KG1 (cell line): Measurements from ENCODE around the gene ITIH5.

Experiments
- DNase-seq: peaks from one replicate; lab custom pipeline; 2025; lab: John Stamatoyannopoulos, UW

ITIH5 gene

DNA sequence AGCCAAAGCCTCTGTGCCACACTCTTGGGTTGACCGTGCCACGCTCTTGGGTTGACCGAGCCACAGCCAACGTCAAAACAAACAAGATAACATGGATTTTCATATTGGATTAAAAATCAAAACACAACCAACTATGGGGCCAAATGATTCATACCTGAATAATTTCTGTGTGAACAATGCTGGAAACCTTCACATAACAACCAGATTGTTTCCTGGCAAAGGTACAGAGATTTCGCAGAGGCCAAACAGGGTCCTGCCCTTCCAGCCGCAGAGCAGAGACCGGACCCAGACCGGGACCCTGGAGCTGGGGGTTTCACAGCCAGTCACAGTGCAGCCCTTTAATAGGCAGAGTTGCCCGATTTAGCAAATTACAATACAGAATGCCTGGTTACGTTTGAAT lies 40.5 kb downstream of the ITIH5 start:
- no peak for DNase-seq

DNA sequence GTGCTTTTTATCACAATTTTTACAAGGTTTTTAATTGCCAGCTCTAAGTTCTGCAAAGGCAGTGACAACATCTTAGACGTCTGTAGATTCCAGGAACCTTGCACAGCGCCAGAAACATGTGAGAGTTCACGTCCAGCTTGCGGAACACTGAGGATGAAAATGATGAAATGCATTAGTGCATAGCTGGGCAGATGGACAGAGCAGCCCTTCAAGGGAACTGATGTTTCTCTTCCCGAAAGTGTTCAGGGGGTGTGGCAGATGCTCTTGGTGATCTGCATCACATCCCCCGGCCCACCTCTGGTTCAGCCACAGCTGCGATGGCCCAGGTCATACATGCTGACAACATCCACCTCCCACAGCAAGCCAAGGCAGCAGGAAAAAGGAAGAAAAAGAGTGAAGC lies 40.9 kb downstream of the ITIH5 start:
- DNase-seq = no peak

DNA sequence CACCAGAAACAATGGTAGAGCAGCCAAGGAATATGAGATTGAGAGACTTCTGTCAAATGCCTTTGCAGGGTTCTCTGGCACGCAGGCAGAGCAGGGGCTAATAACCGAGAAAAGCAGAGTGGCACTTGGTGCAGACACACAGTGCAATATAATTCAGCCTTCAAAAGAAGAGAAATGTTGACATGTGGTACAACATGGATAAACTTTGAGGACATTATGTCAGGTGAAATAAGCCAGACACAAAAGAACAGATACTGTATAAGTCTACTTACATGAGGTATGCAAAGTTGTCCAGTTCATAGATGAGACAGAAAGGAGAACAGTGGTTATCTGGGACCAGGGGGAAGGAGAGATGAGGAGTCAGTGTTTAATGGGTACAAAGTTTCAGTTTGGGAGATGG lies 41.8 kb downstream of the ITIH5 start:
- DNase-seq = no peak

DNA sequence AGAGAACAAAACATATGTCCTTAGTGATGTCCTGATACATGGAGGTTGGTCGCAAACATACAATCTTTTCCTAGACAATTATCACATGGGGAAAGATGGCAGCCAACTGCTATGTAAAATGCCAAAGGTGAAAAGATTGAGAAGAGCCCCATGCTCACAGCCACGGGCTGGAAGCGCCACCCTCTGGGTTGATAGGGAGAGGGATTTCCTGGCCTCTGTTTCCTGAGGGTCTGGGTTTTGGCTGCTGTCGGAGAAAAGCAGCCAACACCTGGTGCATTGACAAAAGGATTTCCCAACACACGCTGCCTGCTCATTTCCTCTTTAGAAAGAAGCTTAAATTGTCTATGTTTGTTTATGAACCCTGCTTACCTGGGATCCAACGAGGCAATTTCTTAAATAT lies 43.8 kb downstream of the ITIH5 start:
- DNase-seq = no peak

DNA sequence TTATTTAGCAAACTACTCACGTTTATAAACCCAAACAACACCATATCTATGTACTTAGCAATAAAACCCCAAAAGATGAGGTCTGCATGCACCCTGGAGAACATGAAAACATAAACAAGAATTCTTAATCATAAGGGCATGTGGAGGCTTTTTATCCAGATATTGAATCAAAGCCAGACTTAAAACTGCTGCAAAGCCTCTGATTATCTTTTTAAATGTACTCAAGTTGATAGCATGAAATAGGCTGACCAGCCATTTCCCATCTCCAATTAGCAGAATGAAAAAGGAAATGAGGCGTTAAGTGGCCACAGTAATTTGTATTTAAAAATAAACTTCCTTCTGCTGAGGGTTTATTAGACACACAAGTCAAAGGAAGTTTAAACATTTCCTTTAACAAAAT lies 48.3 kb downstream of the ITIH5 start:
- no peak for DNase-seq

DNA sequence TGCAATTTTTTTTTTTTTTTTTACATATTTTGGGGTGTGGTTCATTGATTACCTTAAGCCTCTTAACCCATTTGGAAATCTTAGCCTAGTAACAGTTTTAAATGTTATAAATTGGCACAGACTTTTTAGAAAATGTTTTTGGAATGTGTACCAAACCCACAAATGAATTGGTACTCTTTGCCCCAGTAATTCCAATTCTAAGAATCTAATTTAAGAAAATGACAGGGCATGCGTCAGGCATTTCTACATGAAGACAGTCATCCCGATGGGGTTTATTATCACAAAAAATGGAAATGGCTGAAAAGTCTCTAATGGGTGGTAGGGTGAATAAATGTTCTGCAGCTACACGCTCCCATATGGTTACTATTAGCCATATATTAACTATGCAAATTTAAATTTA lies 54.9 kb downstream of the ITIH5 start:
- no peak for DNase-seq

DNA sequence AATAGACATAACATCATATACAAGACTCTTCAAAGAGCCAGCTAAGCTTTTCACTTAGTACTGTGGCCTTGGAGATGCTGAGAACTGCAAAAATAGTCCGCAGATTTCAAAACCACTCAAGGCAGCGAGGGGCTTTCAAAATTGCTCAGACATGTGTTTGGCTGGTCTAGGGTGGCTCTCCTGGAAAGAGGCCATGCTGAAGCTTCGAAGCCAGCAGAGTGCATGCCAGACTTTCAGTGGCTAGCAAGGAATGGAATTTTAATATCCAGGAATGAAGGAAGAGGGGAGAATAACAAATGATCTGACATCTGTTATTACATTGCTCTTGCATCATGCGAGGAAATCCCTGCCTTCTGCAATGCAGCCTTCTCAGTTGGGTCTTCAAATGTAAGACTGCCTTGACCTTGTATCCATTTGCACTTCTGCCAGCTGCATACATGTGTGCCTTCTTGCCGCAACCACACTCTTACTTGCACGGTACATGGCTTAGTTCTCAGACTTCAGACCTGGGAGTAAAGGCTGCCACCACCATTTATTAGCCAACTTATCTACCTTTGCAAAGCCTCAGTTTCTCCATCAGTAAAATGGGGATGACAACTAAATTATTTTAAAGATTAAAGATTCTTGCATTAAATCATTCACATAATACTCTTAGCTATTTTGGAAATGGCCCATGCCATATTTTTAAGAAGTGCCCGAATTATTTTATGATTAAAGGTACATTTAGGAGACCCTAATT lies 55.9 kb downstream of the ITIH5 start:
- DNase-seq = no peak

DNA sequence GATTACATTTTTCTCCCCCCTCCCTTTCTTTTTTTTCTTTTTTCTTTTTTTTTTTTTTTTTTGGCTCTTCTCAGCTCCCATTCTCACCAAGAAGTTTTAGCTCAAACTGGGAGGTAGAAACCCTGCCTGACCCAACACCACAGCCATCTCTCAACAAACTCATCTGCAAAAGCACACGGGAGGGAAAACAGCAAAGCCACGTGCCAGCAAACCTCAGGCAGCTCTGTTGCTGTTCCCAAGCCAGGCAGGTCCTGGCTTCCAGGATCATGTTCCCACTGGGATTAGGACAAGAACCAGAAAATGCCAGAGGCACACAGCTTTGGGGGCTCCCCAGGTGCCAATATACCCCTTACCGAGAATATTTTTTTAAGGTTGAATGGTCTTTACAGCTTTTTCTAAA lies 56.7 kb downstream of the ITIH5 start:
- no peak for DNase-seq

DNA sequence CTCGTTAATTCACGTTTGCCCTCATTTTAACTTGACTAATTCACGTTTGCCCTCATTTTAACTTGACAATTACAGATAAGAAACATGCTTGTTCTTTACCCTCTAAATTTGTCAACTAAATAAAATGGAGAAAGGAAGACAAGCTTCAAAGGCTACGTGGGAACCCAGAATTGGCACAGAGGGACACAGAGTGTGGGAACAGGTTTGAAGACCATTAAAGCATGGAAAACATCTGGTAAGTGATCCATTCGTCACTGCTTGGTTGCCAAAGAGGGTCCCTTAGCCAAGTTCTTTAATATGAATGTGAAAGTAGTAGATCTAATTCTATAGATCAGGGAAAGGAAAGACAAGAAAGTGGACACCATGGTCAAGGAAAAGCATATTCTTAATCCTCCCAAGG lies 57.2 kb downstream of the ITIH5 start:
- no peak for DNase-seq

DNA sequence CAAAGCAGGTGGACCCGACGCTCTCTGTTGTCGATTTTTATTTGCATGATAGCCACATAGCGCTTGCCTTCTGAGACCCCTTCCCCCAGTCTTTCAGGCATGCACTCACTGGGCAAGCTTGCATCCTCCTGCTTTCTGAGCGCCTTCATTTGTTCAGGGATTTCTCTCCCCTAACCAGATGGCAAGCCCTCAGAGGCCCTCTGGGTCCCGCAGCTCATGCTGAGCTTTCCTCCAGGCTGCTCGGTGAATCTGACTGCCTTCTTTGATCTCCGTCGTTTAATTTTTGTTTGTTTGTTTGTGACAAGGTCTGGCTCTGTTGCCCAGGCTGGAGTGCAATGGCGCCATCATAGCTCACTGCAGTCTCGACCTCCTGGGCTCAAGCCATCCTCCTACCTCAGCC lies 58.8 kb downstream of the ITIH5 start:
- no peak for DNase-seq

DNA sequence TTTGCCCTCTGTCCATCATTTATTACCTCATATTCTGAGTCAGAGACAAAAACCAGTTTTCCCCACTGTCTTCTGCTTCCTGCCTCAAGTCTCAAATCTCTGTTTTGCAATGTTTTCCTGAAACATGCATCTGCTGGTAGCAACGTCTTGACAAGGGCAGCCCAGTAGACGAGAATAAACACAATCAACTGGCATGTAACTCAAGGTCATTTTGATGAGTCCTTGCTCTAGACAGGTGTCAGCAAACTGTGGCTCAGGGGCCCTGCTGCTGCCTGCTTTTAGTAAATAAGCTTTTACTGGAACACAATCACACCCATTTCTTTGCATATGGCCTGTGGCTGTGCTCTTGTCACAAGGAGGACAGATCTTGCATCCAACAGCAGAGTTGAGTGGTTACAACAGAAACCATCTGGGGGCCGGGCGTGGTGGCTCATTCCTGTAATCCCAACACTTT lies 59.8 kb downstream of the ITIH5 start:
- no peak for DNase-seq

DNA sequence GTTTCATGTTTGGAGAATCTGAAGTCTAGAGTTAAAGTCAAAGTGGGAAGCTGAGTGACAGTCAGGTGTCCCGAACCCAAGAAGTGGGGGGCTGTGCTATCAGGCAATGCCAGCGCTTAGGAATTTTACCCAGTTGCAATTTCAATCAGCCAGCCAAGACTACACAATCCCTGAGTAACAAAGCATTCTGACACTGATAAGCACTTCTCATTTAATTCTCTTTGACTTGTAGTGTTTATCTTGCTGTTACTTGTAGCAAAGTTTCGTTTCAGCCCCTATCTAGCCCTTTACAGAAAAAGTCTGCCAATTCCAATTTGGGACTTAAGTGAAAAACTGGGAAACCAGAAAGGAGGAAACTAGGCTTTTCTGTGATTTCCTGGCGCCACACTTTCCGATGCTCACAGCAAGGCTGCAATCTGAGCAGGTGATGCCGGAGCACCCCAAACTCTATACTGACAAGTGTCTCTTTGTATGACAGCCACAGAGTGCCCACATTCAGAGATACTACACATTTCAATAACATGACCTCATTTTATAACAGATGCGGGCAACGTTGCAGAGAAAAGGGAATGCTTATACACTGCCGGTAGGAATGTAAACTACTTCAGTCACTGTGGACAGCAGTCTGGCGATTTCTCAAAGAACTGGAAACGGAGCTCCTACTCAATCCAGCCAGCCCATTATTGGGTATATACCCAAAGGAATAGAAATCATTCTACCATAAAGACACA lies 61.0 kb downstream of the ITIH5 start:
- no peak for DNase-seq

DNA sequence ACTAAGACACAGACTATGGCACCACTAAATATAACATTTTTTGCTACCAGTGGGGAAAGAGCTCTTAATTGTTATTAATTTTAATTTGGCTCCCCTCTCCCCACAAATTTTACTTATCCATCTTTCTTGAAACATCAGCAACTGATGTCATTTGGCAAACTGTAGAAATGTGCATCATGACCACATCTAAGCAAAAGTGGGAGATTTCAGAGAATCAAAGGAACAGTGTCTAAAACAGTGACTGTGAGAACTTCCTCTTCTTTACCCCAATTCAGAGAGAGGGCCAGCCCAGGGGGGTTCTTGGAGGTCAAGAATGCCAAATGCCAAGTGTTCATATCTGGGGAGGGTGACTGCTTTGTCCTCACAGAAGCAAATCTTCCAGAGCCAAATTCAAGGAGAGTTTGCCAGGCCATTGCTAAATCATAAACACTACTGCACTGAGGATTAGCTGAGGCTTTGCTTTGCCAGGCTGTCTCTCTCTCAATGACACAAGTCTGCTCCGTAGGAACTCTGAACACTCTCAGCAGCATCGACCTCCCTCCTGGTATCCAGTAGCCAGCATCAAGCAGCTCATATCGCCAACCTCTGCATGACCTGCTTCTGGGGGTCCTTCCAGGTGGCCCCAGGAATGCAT lies 65.6 kb downstream of the ITIH5 start:
- no peak for DNase-seq

DNA sequence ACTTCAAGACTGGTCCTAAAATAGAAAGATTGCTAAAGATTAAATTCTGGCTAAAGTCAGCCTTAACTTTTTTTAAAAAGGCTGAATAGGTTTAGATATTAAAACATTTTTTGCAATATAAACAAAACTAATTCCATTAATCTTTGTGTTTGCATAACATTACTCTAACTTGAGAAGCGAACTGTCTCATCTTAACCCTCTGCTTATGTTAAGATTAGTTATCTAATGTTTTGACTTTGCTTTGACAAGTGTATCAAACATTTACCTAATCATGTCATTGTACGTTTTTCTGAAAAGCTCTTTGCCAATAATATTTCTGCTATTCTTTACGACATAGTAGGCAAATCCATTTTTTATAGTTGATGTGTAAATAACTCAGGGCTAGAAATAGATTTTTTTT lies 68.0 kb downstream of the ITIH5 start:
- DNase-seq = no peak

DNA sequence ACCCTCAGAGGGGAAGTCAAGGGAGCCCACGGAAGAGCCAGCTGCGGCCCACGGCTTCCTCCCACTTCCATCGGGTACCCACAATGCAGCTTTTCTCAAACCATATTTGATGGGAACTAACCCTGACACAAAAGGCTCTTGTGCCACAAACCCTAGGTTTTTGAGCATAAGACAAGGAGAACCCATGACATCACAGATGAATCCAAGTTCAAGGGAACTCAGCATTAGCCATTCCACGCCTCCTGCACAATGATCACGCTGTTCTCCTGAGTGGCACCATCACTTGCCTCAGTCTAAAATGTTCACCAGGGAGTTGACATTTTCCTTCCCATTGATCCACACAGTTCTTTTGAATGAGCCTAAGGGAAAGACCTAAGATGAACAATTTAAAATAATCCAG lies 70.4 kb downstream of the ITIH5 start:
- DNase-seq = no peak

DNA sequence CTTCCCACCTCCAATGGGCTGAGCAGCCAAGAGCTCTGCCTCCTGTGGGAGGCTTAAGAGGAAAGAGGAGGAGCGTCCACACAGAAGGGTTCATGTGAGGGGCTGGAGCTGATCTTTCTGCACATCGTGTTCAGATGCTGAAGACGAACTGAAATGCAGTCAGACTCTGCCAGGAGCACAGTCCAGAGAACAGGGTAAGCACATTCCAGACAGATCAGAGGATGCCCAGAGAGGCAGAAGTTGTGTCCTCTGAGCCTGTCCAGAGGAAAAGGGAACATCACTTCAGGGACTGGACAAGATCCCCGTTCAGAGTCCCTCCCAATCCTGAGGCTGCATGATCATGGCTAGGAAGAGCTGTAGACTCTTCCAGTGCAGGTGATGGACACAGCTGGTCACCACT lies 72.9 kb downstream of the ITIH5 start:
- no peak for DNase-seq

DNA sequence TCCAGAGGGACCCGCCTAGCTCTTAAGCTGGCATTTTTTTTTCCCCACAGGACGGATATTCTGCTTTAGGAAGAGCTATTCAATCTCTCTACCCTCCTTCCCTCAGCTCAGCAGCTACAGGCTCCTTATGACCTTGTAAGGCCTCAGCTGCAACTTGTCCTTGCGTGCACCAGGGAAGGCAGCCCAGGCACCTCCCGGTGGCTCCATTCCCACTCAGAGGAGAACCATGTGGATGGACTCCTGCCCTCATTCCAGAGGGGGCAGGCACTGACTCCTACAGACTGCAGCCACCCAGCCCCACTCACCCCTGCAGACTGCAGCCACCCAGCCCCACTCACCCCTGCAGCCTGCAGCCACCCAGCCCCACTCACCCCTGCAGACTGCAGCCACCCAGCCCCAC lies 73.7 kb downstream of the ITIH5 start:
- no peak for DNase-seq

DNA sequence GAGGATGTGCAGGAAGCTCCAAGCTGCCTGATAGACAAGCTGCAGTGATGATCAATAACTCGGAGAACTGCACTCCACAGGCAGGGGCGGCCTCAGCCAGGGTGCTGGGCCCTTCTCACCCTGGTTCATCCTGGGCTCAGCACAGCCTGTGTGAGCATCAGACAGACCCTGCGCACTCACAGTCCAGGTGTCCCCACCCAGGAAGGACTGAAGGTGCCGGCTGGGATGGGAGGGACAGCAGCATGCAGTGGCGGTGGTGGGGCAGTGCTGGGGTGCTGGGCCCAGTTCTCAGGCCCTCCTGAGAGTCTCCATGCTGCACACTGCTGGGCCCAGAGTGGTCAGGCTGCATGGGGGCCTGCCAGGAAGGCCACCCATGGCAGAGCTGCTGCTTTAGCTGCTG lies 74.1 kb downstream of the ITIH5 start:
- no peak for DNase-seq

DNA sequence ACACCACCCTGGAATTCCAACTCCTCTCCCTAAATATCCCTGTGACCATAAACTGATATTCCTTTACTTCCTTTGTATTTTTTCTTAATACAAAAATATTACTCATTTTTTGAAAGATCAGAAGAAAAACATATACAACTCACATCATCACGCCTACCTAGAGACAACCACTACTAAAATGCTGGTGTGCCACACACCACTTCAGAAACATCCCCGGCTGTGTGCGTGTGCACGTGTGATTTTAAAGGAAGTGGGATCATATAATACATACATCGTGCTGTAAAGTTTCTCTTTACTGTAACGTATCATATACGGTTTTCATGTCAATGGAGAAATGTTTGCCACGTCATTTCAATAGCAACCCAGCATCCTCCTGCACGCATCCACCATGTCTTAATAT lies 76.5 kb downstream of the ITIH5 start:
- no peak for DNase-seq

DNA sequence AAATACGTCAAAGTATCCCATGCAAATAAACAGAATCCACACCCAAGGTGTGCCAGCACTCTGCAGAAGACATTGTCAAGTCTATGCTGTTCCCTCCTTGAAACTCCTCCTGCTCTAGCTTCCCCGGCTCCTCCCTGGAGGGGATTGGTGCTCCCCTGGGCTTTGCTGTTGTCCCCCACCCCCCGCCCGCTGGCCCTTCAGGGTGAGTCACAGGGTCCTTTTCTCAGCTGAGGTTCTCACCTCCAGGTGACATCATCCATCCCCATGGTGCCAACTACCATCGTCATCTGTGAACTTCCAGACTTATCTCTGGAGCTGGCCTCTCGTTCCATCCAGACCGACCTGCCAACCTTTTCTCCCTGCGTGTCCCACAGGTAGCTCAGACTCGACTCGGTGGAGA lies 77.0 kb downstream of the ITIH5 start:
- DNase-seq = no peak

DNA sequence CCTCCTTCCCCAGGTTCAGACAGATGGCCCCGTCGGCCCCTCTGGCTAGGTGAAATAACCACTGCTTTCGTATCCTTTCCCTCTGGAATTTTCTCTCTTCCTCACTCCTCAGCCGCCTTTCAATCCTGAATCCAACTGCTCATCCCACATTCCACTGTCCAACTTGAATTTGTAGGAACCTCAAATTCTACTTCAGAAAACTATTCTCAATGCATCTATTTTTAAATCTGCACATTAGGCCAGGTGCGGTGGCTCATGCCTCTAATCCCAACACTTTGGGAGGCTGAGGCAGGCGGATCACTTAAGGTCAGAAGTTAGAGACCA lies 78.9 kb downstream of the ITIH5 start:
- DNase-seq = no peak

DNA sequence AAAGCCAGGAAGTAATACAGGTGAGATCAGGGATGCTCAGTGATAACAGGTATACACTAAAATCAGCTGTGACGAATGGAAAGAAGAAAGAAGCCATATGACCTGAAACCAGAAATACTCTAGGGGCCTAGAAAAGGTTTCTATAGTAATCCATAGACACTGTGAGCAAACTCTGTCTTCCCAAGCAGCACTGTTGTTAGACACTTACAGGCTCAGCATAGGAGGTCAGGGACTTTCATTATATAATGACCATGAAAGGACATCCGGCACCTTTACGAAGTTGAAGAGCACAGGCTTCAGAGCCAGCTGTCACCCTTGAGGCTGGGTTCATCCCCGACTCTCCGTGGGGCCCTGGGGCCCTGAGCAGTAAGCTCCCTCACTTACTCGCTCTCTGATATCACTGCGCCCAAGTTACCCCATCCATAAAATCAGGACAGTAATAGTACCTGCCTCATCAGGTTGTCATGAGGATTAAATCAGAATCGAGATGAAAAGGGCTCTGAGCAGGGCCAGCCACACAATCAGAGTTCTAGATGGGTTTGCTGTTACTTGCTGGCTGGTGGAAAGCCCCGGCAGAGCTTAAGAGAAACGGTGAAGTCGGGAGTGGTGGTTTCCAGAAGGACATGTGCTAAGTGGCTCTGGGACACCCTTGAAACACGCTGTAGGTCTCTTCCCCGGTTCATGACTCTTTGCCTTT lies 79.5 kb downstream of the ITIH5 start:
- no peak for DNase-seq

DNA sequence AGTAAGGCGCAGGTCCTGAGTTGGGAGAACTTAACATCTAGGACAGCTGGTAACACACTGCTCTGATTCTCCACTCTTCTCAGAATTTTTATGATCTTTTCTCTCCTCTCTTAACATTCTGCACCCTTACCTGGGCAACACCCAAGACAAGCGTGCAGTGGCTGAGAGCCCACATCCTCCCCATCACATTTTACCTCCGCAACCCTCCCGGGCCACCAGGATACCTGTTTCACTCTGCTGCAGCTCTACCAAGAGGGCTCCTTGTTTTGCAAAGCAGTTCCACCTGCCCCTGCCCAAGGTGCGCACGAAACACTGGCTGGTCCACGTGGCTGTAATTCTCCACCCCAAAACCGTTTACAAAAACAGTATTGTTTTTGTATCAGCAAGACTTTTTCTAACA lies 81.5 kb downstream of the ITIH5 start:
- no peak for DNase-seq
